Panc1 (cell line): ENCODE measurements around the gene ZNF384.

Experiments
- SIN3A ChIP-seq: IDR thresholded peaks from 2 replicates; pipeline ENCODE4 v1.6.1; 2012; ENCODE audit warnings: low read depth, mild to moderate bottlenecking, low read length, moderate library complexity, borderline replicate concordance; ENCODE audit not compliant: insufficient read depth
- TCF7L2 ChIP-seq: IDR thresholded peaks from 2 replicates; pipeline ENCODE4 v1.6.1; 2011; ENCODE audit warnings: mild to moderate bottlenecking, low read depth, low read length, inconsistent platforms
- TF ChIP-seq, protein P1 (sequence below): fragments of 450-650 bp; IDR thresholded peaks from 2 replicates; pipeline ENCODE4 v1.5.1; 2017; ENCODE audit warnings: mild to moderate bottlenecking
- TF ChIP-seq, protein P2 (sequence below), 2 experiments: IDR thresholded peaks; 2 replicates each; pipeline ENCODE4 v1.6.1; 2011 to 2012; ENCODE audit warnings: low read depth in 2 of 2, control low read depth in 1 of 2, low read length in 1 of 2, mild to moderate bottlenecking in 1 of 2, moderate library complexity in 1 of 2; ENCODE audit not compliant: insufficient read depth in 1 of 2

GRCh38 chr12:6630736-6631135, 58.4 kb downstream of the ZNF384 start:
- TF ChIP-seq, protein P1, sequence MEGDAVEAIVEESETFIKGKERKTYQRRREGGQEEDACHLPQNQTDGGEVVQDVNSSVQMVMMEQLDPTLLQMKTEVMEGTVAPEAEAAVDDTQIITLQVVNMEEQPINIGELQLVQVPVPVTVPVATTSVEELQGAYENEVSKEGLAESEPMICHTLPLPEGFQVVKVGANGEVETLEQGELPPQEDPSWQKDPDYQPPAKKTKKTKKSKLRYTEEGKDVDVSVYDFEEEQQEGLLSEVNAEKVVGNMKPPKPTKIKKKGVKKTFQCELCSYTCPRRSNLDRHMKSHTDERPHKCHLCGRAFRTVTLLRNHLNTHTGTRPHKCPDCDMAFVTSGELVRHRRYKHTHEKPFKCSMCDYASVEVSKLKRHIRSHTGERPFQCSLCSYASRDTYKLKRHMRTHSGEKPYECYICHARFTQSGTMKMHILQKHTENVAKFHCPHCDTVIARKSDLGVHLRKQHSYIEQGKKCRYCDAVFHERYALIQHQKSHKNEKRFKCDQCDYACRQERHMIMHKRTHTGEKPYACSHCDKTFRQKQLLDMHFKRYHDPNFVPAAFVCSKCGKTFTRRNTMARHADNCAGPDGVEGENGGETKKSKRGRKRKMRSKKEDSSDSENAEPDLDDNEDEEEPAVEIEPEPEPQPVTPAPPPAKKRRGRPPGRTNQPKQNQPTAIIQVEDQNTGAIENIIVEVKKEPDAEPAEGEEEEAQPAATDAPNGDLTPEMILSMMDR, result no peak
- TF ChIP-seq, protein P2, sequence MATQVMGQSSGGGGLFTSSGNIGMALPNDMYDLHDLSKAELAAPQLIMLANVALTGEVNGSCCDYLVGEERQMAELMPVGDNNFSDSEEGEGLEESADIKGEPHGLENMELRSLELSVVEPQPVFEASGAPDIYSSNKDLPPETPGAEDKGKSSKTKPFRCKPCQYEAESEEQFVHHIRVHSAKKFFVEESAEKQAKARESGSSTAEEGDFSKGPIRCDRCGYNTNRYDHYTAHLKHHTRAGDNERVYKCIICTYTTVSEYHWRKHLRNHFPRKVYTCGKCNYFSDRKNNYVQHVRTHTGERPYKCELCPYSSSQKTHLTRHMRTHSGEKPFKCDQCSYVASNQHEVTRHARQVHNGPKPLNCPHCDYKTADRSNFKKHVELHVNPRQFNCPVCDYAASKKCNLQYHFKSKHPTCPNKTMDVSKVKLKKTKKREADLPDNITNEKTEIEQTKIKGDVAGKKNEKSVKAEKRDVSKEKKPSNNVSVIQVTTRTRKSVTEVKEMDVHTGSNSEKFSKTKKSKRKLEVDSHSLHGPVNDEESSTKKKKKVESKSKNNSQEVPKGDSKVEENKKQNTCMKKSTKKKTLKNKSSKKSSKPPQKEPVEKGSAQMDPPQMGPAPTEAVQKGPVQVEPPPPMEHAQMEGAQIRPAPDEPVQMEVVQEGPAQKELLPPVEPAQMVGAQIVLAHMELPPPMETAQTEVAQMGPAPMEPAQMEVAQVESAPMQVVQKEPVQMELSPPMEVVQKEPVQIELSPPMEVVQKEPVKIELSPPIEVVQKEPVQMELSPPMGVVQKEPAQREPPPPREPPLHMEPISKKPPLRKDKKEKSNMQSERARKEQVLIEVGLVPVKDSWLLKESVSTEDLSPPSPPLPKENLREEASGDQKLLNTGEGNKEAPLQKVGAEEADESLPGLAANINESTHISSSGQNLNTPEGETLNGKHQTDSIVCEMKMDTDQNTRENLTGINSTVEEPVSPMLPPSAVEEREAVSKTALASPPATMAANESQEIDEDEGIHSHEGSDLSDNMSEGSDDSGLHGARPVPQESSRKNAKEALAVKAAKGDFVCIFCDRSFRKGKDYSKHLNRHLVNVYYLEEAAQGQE (IDR thresholded peaks at IDR 0.05; ENCODE audit: insufficient read depth in 1 of 2, low read depth in 2 of 2, low read length in 1 of 2), result no peak
- TF ChIP-seq SIN3A (no peak), TCF7L2 (no peak)
